ENCODE measurements around the gene SYNM.

Gene SYNM

GRCh38 chr15:99096894-99097426, 7.9 kb upstream of the SYNM start:
- Histone ChIP-seq H3K27ac (no peak overlapping the region), H3K4me3 (no peak overlapping the region)
- DNase-seq (ENCODE audit: low spot score) = no peak
- no peak for TF ChIP-seq CTCF (IDR thresholded peaks at IDR 0.05)

GRCh38 chr15:99097441-99098410, 7.2 kb upstream of the SYNM start:
- Histone ChIP-seq H3K4me3 (no peak overlapping the region), H3K27ac (no peak overlapping the region)
- no peak for DNase-seq (ENCODE audit: low spot score)
- TF ChIP-seq CTCF (IDR thresholded peaks at IDR 0.05) = no peak

- no peak for DNase-seq (ENCODE audit: low spot score)
- TF ChIP-seq CTCF (IDR thresholded peaks at IDR 0.05) = no peak
- Histone ChIP-seq H3K27ac (no peak overlapping the region), H3K4me3 (no peak overlapping the region)
Measured at GRCh38 chr15:99098426-99098825, 6.5 kb upstream of the SYNM start.

GRCh38 chr15:99098991-99099390, 5.9 kb upstream of the SYNM start:
- no peak for TF ChIP-seq CTCF (IDR thresholded peaks at IDR 0.05)
- Histone ChIP-seq H3K4me3 (no peak overlapping the region), H3K27ac (no peak overlapping the region)
- DNase-seq (ENCODE audit: low spot score) = no peak

- Histone ChIP-seq H3K4me3 (no peak overlapping the region), H3K27ac (no peak overlapping the region)
- DNase-seq (ENCODE audit: low spot score) = no peak
- TF ChIP-seq CTCF (IDR thresholded peaks at IDR 0.05) = no peak
Measured at GRCh38 chr15:99099661-99100060, 5.2 kb upstream of the SYNM start.

GRCh38 chr15:99100245-99101173, 4.4 kb upstream of the SYNM start:
- peak; percentile 69 for TF ChIP-seq CTCF (IDR thresholded peaks at IDR 0.05)
- peak overlapping the region; percentile 70 for H3K4me3 ChIP-seq
- DNase-seq (ENCODE audit: low spot score) = peak; percentile 84
- no peak overlapping the region for H3K27ac ChIP-seq

All from coronary artery (tissue), 2 donors.